GM18505 (cell line): Measurements from ENCODE around the gene TMEM178B.
"Not testable (repeated sequence)": the region's sequence is repeated elsewhere in the genome, so short reads cannot be mapped to it uniquely, and the experiment has no call there.

ENCODE experiments used
- ATAC-seq: cut with Tn5 transposase; IDR thresholded peaks from one replicate; pipeline ENCODE4 v1.9.1; 2021; ENCODE audit not compliant: unreplicated experiment
- POLR2A ChIP-seq: IDR thresholded peaks from 4 replicates; pipeline ENCODE4 v1.6.1; 2011; ENCODE audit warnings: borderline replicate concordance; ENCODE audit not compliant: insufficient read depth, insufficient read length; ENCODE audit errors: extremely low read depth

Gene TMEM178B

GRCh38 chr7:141377906-141378305 is 304.0 kb downstream of the TMEM178B start:
- no peak for TF ChIP-seq POLR2A
- no peak for ATAC-seq

- no peak for TF ChIP-seq POLR2A
Measured at GRCh38 chr7:141378405-141378804, 304.5 kb downstream of the TMEM178B start.

GRCh38 chr7:141381794-141382427 is 308.0 kb downstream of the TMEM178B start:
- TF ChIP-seq POLR2A = no peak
- no peak for ATAC-seq

More at GRCh38 chr7:141378405-141378804, 304.5 kb downstream of the TMEM178B start:
- ATAC-seq = no peak

DNA sequence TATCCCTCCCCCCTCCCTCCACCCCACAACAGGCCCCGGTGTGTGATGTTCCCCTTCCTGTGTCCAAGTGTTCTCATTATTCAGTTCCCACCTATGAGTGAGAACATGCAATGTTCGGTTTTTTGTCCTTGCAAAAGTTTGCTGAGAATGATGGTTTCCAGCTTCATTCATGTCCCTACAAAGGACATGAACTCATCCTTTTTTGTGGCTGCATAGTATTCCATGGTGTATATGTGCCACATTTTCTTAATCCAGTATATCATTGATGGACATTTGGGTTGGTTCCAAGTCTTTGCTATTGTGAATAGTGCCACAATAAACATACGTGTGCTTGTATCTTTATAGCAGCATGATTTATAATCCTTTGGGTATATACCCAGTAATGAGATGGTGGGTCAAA is 309.5 kb downstream of the TMEM178B start:
- ATAC-seq = not testable (repeated sequence)

DNA sequence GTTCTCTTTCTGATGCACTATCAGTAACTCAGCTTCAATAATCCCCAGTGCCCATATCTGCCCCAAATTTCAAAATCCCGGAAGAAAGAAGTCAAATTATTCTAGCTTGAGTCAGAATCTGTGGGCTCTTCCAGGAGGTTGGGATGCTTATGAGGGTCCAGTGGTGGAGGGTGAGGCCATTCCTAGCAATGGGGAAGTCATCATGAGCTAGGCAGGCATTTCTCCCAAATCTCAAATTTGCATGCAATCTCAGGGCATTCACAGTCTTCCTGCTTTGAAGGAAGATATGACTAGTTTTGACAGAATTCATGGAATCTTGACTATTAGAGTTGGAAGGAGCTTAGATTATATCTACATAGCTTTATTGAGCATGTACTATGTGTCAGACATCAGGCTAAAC is 313.0 kb downstream of the TMEM178B start:
- no peak for TF ChIP-seq POLR2A
- ATAC-seq = no peak

DNA sequence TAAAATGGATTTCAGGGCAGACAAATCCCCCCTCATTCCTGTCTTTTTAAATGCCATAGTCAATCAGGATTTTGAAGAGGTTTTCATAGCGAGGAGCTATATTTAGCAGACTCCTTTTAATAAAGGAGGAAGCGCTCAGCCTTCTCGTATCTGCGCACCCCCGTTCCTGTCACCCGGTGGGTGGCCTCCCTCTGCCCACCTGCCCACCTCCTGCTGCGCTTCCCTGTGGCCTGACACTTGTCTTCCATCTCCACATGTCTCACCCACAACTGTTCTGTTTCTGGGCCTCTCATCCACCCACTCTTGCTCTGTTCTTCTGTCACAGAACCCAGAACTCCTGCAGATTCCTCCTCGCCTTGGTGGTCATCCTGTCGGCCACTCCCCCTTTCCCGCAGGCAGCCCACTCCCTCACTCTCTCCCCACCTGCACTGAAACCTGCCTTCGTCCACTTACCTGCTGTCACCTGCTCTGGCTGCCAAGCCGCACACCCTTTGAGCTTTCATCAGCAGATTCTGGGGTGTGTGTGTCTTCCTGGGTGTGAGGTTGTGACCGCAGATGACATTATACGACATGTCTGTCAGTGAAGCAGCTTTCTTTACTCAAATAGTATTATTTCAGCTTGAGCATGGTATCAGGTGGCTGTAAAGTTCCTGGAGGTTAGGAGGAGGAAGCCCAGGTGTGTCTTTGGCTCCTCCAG is 313.8 kb downstream of the TMEM178B start:
- no peak for TF ChIP-seq POLR2A
- ATAC-seq = no peak

DNA sequence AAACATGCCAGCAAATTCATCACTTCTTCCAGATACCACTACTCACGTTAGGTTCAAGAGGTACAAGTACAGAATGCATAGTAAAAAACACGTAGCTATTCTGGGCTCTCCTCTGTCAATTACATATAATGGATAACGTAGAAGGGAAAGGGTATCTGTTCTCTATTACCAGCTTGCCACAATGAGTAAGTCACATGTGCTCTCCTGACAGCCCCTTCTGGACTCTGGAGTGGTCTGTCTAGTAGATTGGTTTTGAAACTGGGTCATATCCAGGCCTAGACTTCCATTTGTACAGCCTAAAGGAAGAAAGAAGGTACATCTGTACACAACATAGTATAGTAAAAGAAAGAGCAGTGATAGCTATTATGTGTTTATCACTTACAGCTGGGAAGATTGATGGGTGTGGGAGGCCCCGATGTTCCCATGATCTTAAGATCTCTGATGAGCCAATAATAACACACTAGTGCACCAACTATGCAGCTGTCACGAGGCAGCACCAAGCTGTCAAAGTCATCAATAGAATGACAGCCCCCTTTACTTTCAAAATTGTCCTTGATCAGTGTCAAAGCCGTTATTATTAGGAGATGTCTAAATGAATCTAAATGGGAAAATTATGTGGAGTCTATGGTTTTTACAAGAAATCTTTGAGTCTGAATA is 315.4 kb downstream of the TMEM178B start:
- no peak for TF ChIP-seq POLR2A
- no peak for ATAC-seq

DNA sequence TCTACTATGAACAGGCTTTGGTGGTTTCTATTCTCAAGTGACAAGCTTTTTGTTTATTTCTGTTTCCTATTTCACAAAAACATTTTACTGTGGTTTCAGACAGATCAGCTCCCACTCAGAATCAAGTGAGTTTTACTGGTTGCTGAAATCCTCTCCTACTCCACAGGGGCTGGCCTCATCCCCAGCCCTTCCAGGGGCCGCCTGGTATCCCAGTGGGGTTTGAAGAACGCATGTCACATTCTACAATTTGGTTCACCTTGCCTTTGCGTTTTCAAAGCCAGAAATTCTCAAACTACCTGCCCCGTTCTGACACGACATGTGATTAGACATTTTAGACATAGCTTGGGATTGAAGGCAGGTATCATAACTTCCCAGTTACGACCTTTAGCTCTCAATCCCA is 316.5 kb downstream of the TMEM178B start:
- TF ChIP-seq POLR2A = no peak
- no peak for ATAC-seq

- no peak for ATAC-seq
- no peak for TF ChIP-seq POLR2A
Measured at GRCh38 chr7:141393056-141393455, 319.2 kb downstream of the TMEM178B start.

DNA sequence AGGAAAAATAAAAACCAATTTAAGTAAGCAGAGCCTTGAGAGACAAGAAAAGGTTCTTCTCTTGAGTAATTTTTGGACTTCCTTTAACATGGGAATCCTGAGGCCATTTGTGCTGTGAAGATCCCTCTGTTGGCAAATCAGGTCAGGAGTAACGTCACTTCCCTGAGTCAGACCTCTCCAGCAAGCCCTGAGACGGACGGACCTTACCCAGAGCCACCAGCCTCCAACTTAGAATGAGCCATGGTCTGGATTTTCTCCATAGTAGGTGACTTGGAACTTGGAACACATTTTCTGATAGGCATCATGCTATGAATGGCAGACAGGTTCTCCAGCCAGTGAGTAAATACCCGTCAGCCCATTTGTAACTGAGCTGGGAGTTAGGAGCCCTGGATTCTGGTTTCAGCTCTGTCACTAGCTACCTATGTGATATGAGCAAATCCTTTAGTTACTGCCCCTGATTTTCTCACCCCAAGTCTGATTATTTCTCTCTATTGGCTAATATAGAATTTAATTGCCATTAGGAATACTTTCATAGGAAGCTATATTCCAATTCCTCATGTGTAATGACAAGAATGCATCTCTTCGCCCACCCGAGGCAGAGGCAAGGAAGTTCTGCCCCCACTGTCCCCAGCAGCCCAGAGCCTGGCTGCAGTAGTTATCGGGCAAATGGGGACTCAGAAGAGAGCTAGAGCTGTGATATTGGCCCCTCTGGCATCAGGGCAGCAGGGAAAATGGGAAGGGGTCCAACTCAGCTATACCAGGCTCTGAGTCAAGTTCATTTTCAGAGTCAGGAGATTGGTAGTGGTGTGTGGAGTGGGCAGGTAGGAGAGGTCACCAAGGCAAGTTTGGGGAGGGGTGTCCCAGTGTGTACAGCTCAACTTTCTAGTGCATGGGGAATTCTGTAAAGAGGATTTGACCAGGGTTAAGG is 323.6 kb downstream of the TMEM178B start:
- ATAC-seq = no peak
- TF ChIP-seq POLR2A = no peak

DNA sequence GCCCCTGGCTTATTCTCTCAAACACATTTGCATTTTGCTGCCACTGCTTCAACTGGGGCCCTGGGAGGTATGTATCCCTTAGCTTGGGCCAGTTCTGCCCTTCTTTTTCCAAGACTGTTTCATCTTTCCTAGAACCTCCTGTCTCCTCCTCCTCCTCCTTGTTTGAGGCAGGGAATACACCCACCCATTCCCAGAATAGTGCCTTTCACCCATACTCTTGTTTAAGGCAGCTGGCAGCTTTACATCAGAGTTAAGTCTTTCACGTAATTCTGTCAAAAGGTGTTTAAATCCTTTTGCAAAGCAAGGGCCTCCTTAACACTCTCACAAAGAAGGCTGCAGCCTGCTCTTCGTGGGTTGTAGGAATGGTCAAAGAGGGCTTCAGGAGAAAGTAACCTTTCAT is 326.5 kb downstream of the TMEM178B start:
- TF ChIP-seq POLR2A = no peak

DNA sequence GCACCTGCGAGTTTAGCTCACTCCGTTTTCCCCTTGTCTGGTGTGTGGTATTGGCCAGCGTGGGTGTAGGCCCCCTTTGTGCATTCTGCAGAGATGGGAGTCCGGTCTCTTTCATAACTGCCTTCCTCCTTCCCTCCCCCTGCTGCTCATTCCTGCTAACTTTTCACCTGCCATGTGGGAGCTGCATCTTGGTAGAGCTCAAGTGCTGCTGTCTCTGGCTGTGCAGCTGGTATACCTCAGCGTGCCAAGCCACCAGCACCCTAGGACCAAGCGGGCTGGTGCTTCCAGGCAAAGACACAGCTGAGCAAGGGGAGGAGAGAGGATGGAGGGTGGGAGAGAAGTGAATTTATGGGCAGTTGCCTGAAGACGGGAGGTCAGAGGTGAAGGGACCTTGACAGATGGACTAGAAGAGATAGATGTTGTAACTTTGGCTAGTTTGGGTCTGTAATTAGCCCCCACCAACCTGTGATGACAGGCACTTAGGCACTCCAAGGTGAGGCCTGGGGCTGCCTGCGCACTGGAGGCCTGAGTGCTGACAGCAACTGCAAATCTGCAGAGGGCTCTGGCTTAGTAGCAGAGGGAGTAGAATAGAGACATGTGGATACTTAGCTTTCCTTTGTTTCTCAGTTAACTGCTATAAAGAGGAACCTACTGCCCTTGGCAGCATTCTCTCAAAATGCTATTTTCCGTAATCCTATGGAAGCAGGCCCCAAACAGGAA is 328.6 kb downstream of the TMEM178B start:
- ATAC-seq = no peak
- TF ChIP-seq POLR2A = no peak

More for the DNA sequence above, 326.5 kb downstream of the TMEM178B start:
- no peak for ATAC-seq

GRCh38 chr7:141403846-141404245 is 330.0 kb downstream of the TMEM178B start:
- ATAC-seq = not testable (repeated sequence)
